ENCODE data around the gene ACYP2.
A peak's percentile ranks its signal among the peaks of the same experiment; 100 is the strongest.

GRCh38 chr2:54330162-54330925 lies 214.9 kb downstream of the ACYP2 start:
- TF ChIP-seq, protein P1, sequence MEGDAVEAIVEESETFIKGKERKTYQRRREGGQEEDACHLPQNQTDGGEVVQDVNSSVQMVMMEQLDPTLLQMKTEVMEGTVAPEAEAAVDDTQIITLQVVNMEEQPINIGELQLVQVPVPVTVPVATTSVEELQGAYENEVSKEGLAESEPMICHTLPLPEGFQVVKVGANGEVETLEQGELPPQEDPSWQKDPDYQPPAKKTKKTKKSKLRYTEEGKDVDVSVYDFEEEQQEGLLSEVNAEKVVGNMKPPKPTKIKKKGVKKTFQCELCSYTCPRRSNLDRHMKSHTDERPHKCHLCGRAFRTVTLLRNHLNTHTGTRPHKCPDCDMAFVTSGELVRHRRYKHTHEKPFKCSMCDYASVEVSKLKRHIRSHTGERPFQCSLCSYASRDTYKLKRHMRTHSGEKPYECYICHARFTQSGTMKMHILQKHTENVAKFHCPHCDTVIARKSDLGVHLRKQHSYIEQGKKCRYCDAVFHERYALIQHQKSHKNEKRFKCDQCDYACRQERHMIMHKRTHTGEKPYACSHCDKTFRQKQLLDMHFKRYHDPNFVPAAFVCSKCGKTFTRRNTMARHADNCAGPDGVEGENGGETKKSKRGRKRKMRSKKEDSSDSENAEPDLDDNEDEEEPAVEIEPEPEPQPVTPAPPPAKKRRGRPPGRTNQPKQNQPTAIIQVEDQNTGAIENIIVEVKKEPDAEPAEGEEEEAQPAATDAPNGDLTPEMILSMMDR (IDR thresholded peaks at IDR 0.05), result no peak
- TF ChIP-seq POLR2A (IDR thresholded peaks at IDR 0.05) (peak; percentile 87), POLR2AphosphoS5 (IDR thresholded peaks at IDR 0.05) (peak; percentile 82 to 91 (median 85))
